NCI-H82 (cell line): ENCODE results near the gene MARK2.

ENCODE experiments used
- DNase-seq: peaks from one replicate; lab custom pipeline; 2025; lab: John Stamatoyannopoulos, UW

MARK2 gene

DNA sequence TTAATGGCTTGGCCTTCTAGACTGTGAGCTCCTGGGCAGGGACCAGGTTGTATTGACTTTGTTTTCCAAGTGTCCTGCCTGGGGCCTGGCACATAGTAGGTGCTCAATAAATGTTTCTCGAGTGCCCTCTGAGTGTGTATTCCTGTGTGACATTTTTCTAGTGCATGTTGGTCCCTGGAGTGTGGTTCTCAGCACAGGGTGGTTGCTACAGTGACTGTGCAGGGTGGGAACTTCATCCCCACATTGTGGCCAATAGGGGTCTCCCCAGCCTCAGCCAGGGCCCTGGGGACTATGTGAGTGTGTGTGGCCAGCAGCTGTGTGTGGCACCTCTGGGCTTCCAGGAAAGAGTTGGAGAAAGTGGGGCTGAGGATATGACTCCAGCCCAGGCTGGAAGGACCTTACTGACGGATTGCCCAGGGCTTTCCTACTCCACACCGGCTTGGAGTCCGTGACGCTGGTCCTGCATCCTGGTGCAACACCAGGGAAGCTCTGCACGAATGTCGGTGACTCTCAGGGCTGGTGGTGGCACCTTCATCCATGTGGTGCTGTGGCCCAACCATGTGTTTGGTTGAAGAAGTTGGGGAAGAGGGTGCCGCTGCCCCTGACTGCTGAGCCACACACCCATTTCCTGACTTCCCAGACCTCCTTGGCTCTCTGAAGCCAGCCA is 9.0 kb upstream of the MARK2 start:
- DNase-seq = peak; percentile 55

DNA sequence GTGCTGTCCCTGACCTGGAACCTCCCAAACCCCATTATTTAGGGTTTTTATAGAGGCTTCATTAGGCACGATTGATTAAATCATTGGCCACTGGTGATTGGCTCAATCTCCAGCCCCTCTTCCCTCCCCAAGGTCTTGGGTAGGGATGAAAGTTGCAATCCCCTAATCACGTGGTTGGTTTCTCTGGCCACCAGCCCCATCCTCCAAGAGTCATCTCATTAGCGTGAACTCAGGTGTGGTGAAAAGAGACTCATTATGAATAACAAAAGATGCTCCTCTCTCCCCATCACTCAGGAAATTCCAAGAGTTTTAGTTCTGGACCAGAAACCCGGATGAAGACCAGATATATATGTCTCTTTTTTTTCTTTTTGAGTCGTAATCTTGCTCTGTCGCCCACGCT is 7.6 kb upstream of the MARK2 start:
- no peak for DNase-seq

DNA sequence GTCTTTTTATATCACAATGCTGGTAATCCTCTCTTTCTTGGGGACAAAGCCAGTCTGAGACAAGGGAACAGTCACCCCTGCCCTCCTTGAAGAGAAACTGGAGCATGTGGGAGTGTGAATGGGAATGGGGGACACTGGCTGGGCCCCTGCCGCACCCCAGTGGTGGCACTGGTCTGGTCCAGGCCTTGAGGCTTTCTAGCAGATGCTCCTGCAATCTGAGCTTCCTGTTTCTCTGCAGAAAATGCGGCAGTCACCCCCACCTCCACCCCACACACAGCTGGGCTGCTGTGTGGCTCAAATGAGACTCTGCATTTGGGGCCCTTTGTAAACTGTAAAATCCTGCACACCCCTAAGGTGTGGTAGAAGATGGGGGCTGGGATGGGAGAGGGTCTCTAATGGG is 6.6 kb upstream of the MARK2 start:
- no peak for DNase-seq

DNA sequence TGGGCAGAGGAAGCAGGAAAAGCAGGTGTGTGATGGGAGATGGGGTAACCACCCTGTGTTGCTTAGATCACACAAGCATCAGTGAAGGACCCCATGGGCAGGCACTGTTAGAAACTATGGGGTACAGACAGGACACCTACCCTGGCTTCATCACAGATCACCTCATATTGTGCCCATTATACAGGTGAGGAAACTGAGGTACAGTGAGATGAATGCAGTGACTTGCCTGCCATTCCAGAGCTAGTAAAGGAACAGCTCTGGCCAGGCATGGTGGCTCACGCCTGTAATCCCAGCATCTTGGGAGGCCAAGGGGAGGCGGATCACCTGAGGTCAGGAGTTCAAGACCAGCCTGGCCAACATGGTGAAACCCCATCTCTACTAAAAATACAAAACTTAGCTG is 5.9 kb upstream of the MARK2 start:
- no peak for DNase-seq

DNA sequence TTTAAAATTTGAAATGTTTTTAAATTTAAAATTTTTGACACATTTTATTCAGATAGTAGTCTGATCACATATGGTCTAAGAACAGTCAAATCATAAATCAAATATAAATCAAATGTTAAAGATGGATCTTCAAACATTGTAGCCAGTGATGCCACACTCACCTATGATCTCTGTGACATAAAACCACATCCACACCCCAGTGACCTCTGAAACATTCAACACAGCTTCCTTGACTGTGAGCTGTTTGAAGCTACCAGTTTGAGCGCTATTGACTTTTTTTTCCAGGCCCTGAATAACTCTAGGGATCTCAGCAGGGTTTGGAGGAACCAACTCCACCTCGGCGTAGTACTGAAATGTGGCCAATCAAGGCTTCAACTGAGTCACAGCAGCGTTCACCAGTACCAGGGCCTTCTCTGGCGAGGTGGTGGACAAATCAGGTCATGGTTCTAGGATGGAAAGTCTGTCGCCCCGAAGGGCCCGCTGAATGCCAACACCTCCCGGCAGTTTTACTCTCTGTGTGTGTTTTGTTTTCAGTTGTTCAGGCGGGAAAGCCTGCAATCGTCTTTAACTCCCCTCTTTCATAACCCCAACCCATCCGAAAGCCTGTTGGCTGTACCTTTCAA is 4.3 kb upstream of the MARK2 start:
- no peak for DNase-seq

DNA sequence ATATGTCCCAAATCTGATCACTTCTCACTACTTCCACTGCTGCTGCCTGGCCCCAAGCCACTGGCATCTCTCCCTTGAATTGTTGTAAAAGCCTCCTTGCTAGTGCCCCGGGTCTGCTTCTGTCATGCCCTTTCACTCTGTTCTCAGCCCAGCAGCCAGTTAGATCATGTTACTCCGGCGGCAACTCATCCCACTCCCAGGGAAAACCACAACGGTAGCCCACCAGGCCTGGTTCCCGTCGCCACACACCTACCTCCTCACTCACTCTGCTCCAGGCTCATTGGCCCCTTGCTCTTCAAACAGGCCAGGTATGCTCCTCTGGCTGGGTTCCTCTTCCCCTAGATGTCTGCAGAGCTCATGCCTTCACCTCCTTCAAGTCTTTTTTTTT is 3.8 kb upstream of the MARK2 start:
- no peak for DNase-seq

DNA sequence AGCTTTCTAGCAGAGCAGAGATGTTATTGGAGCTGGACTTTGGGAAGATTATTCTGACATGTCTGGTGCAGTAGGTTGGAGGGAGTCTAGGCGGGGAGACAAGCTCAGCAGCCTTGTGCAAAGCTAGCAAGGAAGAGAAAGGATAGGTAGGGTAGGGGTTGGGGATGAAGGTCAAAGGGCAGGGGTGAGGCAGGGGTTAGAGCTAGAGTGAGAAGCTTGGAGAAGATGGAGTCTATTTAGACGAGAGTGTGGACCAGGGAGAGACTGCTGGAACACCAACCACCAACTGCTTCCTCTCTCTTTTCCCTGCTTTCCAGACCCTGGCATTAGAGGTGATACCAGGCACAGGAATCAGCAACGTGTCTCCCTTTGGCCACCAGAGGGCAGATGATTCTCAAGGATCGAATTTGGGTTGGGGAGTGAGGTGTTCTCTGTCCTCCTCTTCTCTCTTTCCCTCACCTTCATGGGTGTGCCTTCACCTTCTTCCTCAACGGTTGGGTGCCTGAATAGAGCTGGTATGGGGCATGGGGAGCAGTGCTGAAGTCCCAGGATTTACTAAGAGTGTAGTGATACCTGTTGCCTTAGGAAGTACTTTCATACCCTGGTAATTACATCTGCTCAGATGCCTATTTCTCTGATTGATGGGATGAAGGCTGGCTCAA is 1.8 kb upstream of the MARK2 start:
- DNase-seq = peak; percentile 90

DNA sequence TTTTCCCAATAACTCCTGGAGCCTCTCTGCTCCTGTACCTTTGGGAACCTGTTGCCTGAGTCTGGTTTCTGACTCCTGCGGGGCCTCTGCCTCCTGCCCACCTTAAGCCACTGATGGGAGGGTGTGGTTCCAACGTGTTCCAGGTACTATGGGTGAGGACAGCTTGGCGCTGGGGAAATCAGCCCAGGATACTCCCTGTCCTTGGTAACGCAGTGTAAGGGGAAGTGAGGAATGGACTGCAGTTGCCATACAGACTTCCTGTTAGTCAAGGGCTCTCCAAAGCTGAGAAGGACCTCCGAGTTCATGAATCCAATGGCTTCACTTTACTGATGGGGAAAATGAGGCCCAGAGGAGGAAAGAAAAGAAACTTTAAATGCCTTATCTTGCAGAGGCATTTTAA is 1.2 kb upstream of the MARK2 start:
- no peak for DNase-seq

DNA sequence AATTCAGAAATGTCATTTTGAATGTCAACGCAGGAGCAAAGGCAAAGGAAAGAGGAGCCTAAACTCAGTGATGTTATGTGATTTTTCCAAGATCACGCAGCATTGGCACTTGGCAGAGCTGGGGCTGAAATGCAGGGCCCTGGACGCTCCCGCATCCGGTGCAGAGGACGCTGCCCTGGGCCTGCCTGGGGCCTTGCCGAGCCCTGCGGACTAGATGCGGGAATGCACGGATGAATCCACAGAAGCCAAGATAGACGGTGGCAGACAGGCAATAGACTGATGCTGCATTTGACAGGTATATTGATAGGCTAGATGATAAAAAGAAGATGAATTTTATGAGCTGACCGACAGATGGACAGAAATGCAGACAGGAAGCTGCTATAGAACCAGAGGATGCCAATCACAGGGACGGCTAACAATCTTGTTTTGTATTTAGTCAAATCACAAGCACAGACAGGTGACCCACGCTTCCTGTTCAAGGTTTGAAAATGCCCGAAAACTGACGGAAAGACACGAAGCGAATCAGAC is 696 bp upstream of the MARK2 start:
- no peak for DNase-seq

DNA sequence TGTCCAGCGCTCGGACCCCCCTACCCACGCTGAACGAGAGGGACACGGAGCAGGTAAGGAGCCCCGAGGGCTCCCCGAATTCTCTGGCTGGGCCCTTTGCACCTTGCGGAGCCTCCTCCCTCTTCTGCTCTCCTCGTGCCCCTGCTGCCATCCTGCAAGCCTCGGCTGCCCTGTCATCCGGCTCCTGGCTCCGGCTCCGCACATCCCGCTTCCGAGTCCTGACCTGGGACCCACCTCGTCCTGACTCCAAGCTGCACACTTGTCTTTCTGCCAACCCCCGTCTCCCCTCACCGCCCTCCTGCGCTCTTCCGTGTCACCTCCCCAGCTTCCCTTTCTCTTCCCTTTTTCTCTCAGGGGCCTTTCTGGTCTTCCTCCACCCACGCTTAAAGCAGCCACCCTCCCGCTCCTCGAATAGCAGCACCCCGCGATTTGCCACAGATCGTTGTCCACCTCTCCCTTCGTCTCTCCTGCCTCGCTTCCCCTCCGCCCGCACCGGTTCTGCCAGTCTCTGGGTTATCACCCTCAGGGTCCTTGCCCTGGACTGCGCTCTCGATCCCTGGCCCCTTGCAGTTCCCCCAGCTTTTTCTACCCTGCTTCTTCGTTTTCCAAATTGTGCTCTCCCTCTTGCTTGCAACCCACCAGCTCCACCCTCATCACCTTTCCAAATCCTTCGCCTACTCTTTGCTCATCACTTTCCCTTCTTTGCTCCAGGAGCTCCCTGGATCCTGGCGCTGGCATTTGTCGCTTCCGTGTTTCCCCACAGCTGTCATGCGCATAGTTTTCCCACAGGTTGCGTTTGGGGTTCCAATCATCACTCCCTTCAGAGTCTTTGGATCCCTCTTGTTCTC is 822 bp downstream of the MARK2 start:
- DNase-seq = peak; percentile 34

DNA sequence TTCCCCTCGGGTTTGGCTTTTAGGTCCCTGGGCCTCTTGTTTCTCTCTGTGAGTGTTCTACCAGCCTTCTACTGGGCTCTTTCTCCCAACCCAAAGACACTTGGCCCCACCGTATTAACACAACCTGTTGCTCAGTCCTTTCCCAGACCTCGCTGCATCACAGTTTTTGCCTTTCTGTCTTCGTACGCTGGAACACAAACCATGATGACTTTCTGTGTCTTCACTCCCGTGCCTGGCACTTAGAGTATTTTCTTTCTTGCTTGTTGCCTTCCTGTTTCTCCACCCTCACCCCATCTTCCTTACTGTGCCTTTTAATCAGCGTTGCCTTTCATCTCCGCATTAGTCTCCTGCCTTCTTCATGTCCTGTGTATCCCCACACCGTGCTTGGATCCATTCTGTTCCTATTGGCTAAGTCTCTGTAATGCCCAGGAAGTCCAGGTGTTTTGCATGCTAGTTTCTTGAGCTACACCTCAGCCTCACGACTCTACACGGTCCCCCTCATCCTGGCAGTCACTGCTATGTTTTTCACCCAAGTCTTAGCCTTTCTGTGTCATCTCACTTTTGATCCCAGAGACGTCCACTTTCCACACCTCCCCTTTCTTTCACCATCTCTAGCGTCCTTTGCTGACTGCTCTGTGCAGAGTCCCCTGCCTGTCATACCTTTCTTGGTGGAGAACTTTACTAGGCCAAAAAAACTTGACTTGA is 1.6 kb downstream of the MARK2 start:
- DNase-seq = peak; percentile 27

DNA sequence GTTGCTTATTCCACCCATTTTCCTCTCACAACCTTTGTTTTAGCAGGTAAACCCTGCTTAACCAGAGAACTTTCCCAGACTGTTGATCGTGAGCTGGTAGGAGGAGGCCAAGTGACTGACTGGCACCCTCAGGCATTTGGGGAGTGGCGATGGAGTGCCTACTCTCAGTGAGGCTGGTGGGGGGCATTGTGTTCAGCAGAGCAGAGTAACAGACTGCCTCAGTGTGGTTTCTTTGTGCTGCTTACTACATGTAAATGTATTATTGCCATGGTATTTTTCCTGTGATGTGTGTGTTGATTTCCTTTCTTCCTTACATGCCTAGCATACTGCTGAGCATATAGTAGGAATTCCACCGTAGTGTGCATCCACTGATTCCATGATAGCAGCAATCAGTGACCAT is 2.6 kb downstream of the MARK2 start:
- no peak for DNase-seq

DNA sequence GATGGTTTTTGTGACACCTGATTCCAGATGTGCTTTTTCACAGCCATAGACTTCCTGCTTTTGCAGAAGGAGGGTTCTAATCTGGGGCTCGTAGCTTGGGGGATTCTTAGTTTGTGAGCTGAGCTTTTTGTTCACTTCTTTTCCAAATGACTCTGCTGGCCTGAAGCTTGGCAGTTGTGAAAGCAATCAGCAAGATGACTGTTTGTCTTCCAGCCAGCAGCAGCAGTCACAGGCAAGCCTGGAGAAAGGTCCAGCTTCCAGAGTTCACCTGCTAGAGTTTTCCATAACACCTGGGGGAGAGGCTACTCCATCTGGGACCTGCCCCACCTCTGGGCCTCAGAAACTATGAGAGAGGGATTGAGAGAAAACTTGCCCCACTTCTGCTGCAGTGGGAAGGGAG is 4.1 kb downstream of the MARK2 start:
- no peak for DNase-seq

DNA sequence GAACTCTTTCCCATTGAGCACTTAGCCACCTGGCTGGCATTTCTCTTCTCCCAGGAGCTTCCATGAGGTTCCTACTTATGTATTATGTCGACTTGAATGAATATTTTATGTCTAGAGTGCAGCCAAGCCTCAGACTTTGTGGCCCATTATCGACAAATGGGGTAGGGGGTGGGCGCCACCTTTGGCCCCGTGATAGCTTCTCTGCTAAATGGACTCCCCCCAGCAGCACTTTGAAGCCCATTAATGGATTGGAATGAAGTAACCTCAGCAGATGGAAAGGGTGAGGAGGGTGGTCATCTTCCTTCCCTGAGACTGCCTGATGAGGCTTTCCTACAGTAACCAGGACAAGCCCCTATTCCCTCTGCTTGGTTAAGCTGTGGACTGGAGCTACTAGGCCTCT is 5.9 kb downstream of the MARK2 start:
- DNase-seq = no peak

DNA sequence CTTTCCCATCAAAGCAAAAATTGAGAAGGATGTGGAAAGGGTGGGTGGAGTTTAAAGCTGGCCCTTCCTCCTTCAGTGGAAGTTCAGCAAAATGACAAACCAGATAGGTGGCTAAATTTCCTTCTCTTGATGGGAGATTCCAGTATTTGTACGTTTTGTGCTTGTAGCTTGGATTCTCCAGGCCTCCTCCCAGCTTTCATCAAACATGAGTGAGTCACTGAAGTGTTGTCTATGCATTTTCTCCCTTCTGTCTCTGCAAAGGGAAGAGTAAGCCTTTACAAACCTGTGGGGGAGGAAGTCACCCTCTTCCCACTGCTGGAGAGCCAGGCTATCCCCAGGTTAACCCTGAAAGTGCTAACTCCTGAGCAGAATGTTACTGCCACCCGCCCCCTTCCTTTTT is 6.4 kb downstream of the MARK2 start:
- DNase-seq = no peak

DNA sequence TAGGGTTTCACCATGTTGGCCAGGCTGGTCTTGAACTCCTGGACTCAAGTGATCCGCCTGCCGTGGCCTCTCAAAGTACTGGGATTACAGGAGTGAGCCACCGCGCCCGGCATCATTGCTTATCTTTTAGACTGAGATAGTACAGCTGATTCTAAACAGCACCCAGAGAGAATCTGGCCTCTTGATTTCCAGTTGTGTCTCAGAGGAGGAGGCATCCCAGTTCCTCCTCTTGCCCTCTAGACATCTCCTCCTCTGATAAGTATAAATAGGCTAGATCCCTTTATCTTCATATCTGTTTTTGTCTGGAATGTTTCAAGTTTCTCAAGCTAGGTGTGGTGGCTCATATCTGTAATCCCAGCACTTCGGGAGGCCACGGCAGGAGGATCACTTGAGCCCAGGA is 7.0 kb downstream of the MARK2 start:
- no peak for DNase-seq

DNA sequence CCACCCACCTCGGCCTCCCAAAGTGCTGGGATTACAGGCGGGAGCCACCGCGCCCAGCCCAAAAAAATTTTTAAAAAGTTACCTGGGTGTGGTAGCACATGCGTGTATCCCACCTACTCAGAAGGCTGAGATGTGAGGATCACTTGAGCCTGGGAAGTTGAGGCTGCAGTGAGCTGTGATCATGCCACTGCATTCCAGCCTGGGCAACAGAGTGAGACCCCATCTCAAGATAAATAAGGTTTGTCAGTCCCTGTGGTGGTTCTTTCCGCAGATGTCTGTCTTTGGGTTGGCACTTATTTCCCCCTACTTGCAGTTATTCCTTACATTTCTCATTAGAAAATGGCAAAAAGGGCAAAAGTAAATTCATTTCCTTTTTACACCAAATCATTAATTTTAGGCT is 8.0 kb downstream of the MARK2 start:
- DNase-seq = no peak

DNA sequence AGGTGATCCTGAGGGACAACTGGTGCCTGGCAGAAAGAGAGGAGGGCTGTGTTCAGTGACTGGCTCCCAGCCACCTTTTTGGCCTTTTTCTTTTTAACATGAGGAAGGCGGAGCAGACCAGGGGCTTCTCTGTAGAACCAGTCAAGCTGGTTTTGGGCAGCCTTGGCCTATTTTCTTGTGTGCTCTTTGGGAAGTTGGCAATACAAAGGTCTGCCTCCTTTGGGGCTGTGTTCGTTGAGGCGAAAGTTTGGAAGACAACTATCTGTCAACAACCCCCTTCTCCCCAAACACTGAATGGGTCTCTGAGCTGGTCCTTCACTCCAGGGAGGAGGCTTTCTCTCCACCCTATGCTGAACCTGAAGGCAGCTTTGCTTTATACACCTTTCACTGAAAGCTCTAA is 8.5 kb downstream of the MARK2 start:
- DNase-seq = no peak

DNA sequence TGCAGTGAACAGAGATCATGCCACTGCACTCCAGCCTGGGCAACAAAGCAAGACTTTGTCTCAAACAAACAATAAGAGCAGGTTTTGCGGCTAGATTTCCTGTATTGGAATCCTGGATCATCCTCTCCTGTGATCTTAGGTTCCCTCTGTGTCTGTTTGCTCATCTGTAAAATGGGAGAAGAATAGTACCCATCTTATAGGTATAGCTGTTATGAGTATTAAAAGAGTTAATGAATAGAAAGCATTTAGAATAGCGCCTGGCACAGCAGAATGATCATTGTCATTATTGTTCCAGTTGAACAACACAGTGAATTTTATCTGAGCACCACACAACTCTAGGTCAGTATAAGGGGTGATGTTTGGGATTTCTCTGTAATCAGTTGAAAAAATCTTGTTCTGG is 10.8 kb downstream of the MARK2 start:
- no peak for DNase-seq

DNA sequence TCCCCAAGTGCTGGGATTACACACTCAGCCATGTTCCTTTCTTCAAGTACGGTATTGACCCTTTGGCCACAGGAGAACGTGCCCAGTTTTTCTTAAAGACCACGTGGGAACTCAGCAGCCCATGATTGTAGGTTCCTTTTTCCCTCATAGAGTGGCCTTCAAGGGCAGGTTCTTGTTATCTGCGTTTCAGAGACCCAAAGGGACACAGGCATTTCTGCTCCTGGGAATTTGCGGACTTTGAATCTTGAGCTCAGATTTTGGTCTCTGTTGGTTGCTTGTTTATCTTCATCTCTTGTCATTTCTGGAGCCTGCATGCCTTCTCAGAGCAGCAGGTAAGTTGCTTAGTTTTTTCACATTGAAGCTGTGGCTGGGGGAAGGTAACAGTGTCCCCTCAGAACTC is 12.0 kb downstream of the MARK2 start:
- no peak for DNase-seq

DNA sequence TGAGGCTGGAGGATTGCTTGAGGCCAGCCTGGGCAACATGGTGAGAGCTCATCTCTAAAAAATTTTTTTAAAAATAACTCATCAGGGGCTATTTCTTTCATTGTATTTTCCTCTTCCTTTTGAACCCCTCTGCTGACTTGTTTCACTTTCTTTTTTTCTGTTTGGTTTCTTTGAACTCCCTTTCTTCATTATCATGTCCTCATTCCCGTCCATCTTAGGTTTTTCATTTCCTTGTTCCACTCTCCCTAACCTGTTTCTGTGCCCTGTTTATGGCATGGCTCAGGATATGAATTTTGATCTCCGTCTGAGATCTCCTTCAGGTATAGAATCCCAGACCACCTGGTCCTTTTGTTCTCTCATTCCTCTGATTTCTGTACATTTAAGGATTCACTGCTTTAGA is 12.5 kb downstream of the MARK2 start:
- DNase-seq = no peak

DNA sequence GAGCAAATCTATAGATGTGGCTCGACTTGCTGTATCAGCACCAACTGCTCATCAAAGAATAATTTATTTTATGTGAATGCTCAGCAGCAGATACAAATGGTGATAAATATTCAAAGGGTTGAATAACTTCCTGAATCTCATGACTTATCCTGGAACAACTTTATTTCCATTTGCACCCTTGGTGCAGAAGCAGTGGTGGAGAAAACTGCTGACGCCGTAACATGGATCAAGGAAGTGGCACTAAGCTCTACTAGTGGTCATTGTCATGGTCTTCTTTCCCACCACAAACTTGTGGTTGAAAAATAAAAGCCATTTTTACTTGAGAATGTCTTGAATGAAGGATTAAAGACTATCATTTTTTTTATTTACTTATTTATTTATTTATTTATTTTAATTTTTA is 14.6 kb downstream of the MARK2 start:
- DNase-seq = no peak
